Measurements from ENCODE around the gene ADAMTS18. TPM values are rescaled to one million over a fixed set of nuclear protein-coding genes. Genes with fewer than 3 reads are reported as not detected.

Gene ADAMTS18
- polyA plus RNA-seq, 2 of the 4 experiments (the other 2 are of a cell fraction) = 0.03 TPM; not detected in 1

GRCh38 chr16:77288222-77288621, 146.6 kb downstream of the ADAMTS18 start (continued):
- TF ChIP-seq SREBF2 (IDR thresholded peaks at IDR 0.05) (no peak), HEYL (CRISPR knock-in tag; IDR thresholded peaks at IDR 0.05) (no peak), HMGXB4 (CRISPR knock-in tag; IDR thresholded peaks at IDR 0.05; ENCODE audit: borderline replicate concordance) (no peak), KDM1A (IDR thresholded peaks at IDR 0.05; ENCODE audit: low read depth) (no peak), CTCF (IDR thresholded peaks at IDR 0.05) (no peak), ELK1 (IDR thresholded peaks at IDR 0.05; ENCODE audit: low read depth, low read length) (no peak), CHD4 (IDR thresholded peaks at IDR 0.05; ENCODE audit: borderline replicate concordance) (no peak), CBX8 (IDR thresholded peaks at IDR 0.05) (no peak), RARB (CRISPR knock-in tag; IDR thresholded peaks at IDR 0.05) (no peak), ZC3H11A (IDR thresholded peaks at IDR 0.05) (no peak), POLR2AphosphoS2 (conservative IDR thresholded peaks at IDR 0.05; ENCODE audit: low read length) (no peak), HOXB13 (CRISPR knock-in tag; IDR thresholded peaks at IDR 0.05; ENCODE audit: low read depth) (no peak), ATOH8 (CRISPR knock-in tag; IDR thresholded peaks at IDR 0.05; ENCODE audit: low read depth) (no peak), RFX5 (IDR thresholded peaks at IDR 0.05) (no peak), JUN (IDR thresholded peaks at IDR 0.05) (peak in 1 of 2 experiments; percentile 57; a peak in 2 of 5 replicates), HOXA7 (CRISPR knock-in tag; IDR thresholded peaks at IDR 0.05) (no peak), MAX (IDR thresholded peaks at IDR 0.05) (peak; percentile 43; the same call in 1 of the 2 replicates)

- no peak for DNase-seq (ENCODE audit: low read depth in 1 of 2, low spot score in 1 of 2)
- Histone ChIP-seq H3K4me1 (peaks cover 31% of the 10 kb centered on the region), H3K4me3 (no peak overlapping the region), H3K27ac (no peak overlapping the region), H3K4me2 (no peak overlapping the region), H3K9me3 (no peaks in the 10 kb centered on the region)
- no peak for TF ChIP-seq JUN (IDR thresholded peaks at IDR 0.05)
- no peak for TF ChIP-seq CBX8 (IDR thresholded peaks at IDR 0.05)
- no peak for TF ChIP-seq HMGXB4 (CRISPR knock-in tag; IDR thresholded peaks at IDR 0.05; ENCODE audit: borderline replicate concordance)
- no peak for TF ChIP-seq HDAC2 (IDR thresholded peaks at IDR 0.05)
- TF ChIP-seq HOXB13 (CRISPR knock-in tag; IDR thresholded peaks at IDR 0.05; ENCODE audit: low read depth) = no peak
- TF ChIP-seq REST (IDR thresholded peaks at IDR 0.05) = no peak
- no peak for TF ChIP-seq ATOH8 (CRISPR knock-in tag; IDR thresholded peaks at IDR 0.05; ENCODE audit: low read depth)
- TF ChIP-seq ZFP36 (IDR thresholded peaks at IDR 0.05; ENCODE audit: borderline replicate concordance, partially characterized antibody) = no peak
- no peak for TF ChIP-seq BCL3 (IDR thresholded peaks at IDR 0.05)
- no peak for TF ChIP-seq POLR2AphosphoS2 (conservative IDR thresholded peaks at IDR 0.05; ENCODE audit: low read length)
- no peak for TF ChIP-seq CBX2 (IDR thresholded peaks at IDR 0.05; ENCODE audit: borderline replicate concordance, low read depth)
- TF ChIP-seq RFX5 (IDR thresholded peaks at IDR 0.05) = no peak
- TF ChIP-seq TP53 (CRISPR knock-in tag; IDR thresholded peaks at IDR 0.05) = no peak
- no peak for TF ChIP-seq SREBF2 (IDR thresholded peaks at IDR 0.05)
- no peak for ATAC-seq
- ChIA-PET CTCF (interaction anchor here (4.7 kb wide), 1 partner anchor 50 kb away, joined by 31 read pairs; no protein-coding TSS in a partner anchor), POLR2A (no interaction called here)
- 85% methylated on average over 5 of the region's 5 CpGs for WGBS (ENCODE audit: missing lambda C conversion rate)
- no peak for FAIRE-seq
Observed at GRCh38 chr16:77285676-77286075, 149.2 kb downstream of the ADAMTS18 start.
